OCI-LY7 (cell line): ENCODE results near the gene PRPSAP2. TPM values are rescaled to one million over a fixed set of nuclear protein-coding genes. Genes with fewer than 3 reads are reported as not detected.

Source experiments
- BruUV-seq: library from RNA; stranded (reverse); fragments of 400-500 nt; replicated peaks from 2 replicates; lab custom pipeline; 2021; lab: Mats Ljungman, UMichigan
- CTCF ChIA-PET: fragments of 300-600 bp; sonication (Branson Sonifier 250); formaldehyde crosslinking; loops from one replicate; lab custom pipeline; 2022; ENCODE audit warnings: antibody characterized with exemption; ENCODE audit not compliant: unreplicated experiment; lab: Charles Lee
- POLR2A ChIA-PET: fragments of 300-600 bp; sonication (Branson Sonifier 250); formaldehyde crosslinking; loops from one replicate; lab custom pipeline; 2022; ENCODE audit warnings: antibody characterized with exemption; lab: Charles Lee
- DNase-seq: peaks from one replicate; pipeline ENCODE4 v3.0.0-alpha.2; 2015; ENCODE audit warnings: low spot score
- H2AFZ ChIP-seq: fragments of 200-600 bp; sonication (generic), shearing (Covaris generic); 2 replicates; pipeline ENCODE4 v1.6.1; 2014; ENCODE audit warnings: mild to moderate bottlenecking, antibody characterized with exemption, low read length, moderate library complexity
- H3K27ac ChIP-seq: fragments of 200-600 bp; sonication (generic); 2 replicates; pipeline ENCODE4 v1.5.1; 2014; ENCODE audit warnings: mixed run types, low read depth, mild to moderate bottlenecking, moderate library complexity, low read length, inconsistent platforms; ENCODE audit not compliant: poor library complexity, severe bottlenecking
- H3K36me3 ChIP-seq: fragments of 200-600 bp; sonication (generic); 2 replicates; pipeline ENCODE4 v1.6.1; 2014; ENCODE audit warnings: mild to moderate bottlenecking, antibody characterized with exemption, low read length, moderate library complexity, mixed read lengths; ENCODE audit not compliant: insufficient read depth
- H3K4me1 ChIP-seq: fragments of 200-600 bp; sonication (generic); 2 replicates; pipeline ENCODE4 v1.5.1; 2014; ENCODE audit warnings: mild to moderate bottlenecking, low read length; ENCODE audit not compliant: insufficient read depth, poor library complexity, severe bottlenecking
- H3K4me2 ChIP-seq: fragments of 200-600 bp; sonication (generic); 2 replicates; pipeline ENCODE4 v1.6.1; 2014; ENCODE audit warnings: mild to moderate bottlenecking, low read length
- H3K4me3 ChIP-seq: fragments of 200-600 bp; sonication (generic); 2 replicates; pipeline ENCODE4 v1.5.1; 2014; ENCODE audit warnings: mild to moderate bottlenecking, low read depth, low read length; ENCODE audit not compliant: poor library complexity, severe bottlenecking
- H3K79me2 ChIP-seq: fragments of 200-600 bp; sonication (generic); 2 replicates; pipeline ENCODE4 v1.6.1; 2016; ENCODE audit warnings: low read depth, mild to moderate bottlenecking, low read length, moderate library complexity, mixed read lengths; ENCODE audit not compliant: insufficient read depth
- H3K9me2 ChIP-seq: fragments of 200-600 bp; sonication (generic); 2 replicates; pipeline ENCODE4 v1.6.1; 2016; ENCODE audit warnings: mild to moderate bottlenecking, low read length, mixed read lengths; ENCODE audit not compliant: insufficient read depth
- H3K9me3 ChIP-seq: fragments of 200-600 bp; sonication (generic); 2 replicates; pipeline ENCODE4 v1.6.1; 2014; ENCODE audit warnings: mild to moderate bottlenecking, mixed run types, low read length, mixed read lengths
- H4K20me1 ChIP-seq: fragments of 200-600 bp; sonication (generic); 2 replicates; pipeline ENCODE4 v1.6.1; 2014; ENCODE audit warnings: mild to moderate bottlenecking, antibody characterized with exemption, low read length, moderate library complexity, mixed read lengths; ENCODE audit not compliant: insufficient read depth
- CTCF ChIP-seq: fragments of 200-600 bp; sonication (generic); conservative IDR thresholded peaks from 2 replicates; pipeline ENCODE4 v1.5.1; 2014; ENCODE audit warnings: mild to moderate bottlenecking, antibody characterized with exemption, low read length, moderate library complexity, mixed read lengths
- EZH2phosphoT487 ChIP-seq: fragments of 200-600 bp; sonication (generic); IDR thresholded peaks from 2 replicates; pipeline ENCODE4 v1.6.1; 2018; ENCODE audit warnings: low read depth, borderline replicate concordance, mild to moderate bottlenecking, mixed run types, antibody characterized with exemption, low read length, moderate library complexity, mixed read lengths
- intact Hi-C: fragments of 100-400 bp; cut with micrococcal nuclease; formaldehyde crosslinking; loops from one replicate; pipeline ENCODE4 v1.10.0; 2022; ENCODE audit not compliant: unreplicated experiment
- total RNA-seq, 2 experiments: library from RNA; depleted of rRNA in 1 of 2; stranded (reverse); fragments of >200 nt in 1 of 2; shearing (Covaris generic) in 1 of 2; gene quantifications; 2 replicates each; pipeline ENCODE4 v1.2.3, GENCODE V29; 2014 to 2022

PRPSAP2 gene
- total RNA-seq, 2 experiments from 2014 or later: 59.3 to 90.2 TPM

GRCh38 chr17:18950346-18950745, 92.4 kb downstream of the PRPSAP2 start:
- Histone ChIP-seq H3K27ac (no peak overlapping the region), H3K4me3 (no peak overlapping the region), H3K9me2 (no peaks in the 10 kb centered on the region), H2AFZ (no peak overlapping the region), H3K79me2 (no peaks in the 10 kb centered on the region), H3K4me1 (peaks cover under 1% of the 10 kb centered on the region), H3K9me3 (no peaks in the 10 kb centered on the region), H3K4me2 (no peak overlapping the region), H3K36me3 (no peaks in the 10 kb centered on the region), H4K20me1 (no peaks in the 10 kb centered on the region)
- ChIA-PET CTCF (interaction anchor here (0.7 kb wide), 1 partner anchor 8 kb away, joined by 3 read pairs; no protein-coding TSS in a partner anchor), POLR2A (interaction anchor here (0.5 to 1.2 kb wide), 2 partner anchors 12 to 23 kb away, joined by 3 read pairs; no protein-coding TSS in a partner anchor)
- TF ChIP-seq EZH2phosphoT487 (no peak), CTCF (no peak)
- intact Hi-C loops: no loop called here
- no peak for DNase-seq
- BruUV-seq: no TSS peak

GRCh38 chr17:18950944-18951905, 93.3 kb downstream of the PRPSAP2 start:
- intact Hi-C loops: no loop called here
- H2AFZ ChIP-seq: no peak overlapping the region
- H3K27ac ChIP-seq: no peak overlapping the region
- H4K20me1 ChIP-seq: no peaks in the 10 kb centered on the region
- DNase-seq: no peak
- H3K4me1 ChIP-seq: no peaks in the 10 kb centered on the region
- no peaks in the 10 kb centered on the region for H3K79me2 ChIP-seq
- TF ChIP-seq CTCF: no peak
- no peak for TF ChIP-seq EZH2phosphoT487
- no peaks in the 10 kb centered on the region for H3K36me3 ChIP-seq
- H3K4me2 ChIP-seq: no peak overlapping the region
- ChIA-PET CTCF (no interaction called here), POLR2A (no interaction called here)
- no peak overlapping the region for H3K4me3 ChIP-seq
- no TSS peak for BruUV-seq
- no peaks in the 10 kb centered on the region for H3K9me2 ChIP-seq
- H3K9me3 ChIP-seq: no peaks in the 10 kb centered on the region
